ENCODE results near the gene FGFR2. TPM values are rescaled to one million over a fixed set of nuclear protein-coding genes. Genes with fewer than 3 reads are reported as not detected.

The FGFR2 gene
- polyA plus RNA-seq, 3 donors: 85.3 to 119 (median 100) TPM

- no peak for DNase-seq
These were observed 5.9 kb downstream of the FGFR2 start for GRCh38 chr10:121592155-121592890.

DNA sequence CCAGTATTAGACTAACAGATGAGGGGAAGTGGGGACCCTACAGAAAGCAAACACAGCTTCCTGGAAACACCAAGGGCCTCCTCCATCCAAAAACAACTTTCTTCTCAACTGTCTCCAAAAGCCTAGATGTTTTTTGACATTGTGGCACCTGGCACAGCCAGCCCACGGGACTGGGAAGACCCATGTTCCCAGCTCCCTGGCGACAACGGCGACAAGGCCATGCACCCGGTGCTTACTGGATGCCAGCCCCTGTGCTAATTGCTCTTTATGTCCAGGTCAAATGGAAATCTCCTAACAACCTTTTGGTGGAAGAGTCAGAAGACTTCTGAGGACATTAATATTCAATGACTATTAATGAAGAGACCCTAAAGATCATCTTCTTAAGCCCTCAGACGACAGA lies 7.1 kb downstream of the FGFR2 start:
- DNase-seq: no peak

- DNase-seq: no peak
These were observed 7.5 kb downstream of the FGFR2 start for GRCh38 chr10:121590772-121591171.

GRCh38 chr10:121589553-121589952 lies 8.7 kb downstream of the FGFR2 start:
- no peak for DNase-seq

DNA sequence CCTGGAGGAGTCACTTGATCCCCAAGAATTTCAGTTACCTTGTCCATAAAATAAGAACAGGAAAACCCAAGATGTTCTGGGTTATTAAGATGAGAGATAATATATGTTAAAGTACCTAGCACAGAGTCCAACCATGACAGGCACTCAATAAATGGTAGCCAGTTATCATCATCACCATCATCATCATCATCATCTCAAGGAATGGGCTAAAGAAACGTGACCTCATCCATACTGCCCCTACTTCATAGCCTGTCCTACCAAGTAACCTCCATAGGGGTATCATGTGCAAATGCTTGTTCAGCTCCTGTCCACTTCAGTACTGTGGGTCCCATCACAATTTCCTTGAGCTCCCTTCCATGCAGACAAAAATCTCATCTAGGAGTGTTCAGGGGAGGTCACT lies 14.4 kb downstream of the FGFR2 start:
- DNase-seq: no peak

GRCh38 chr10:121583258-121583657 lies 15.0 kb downstream of the FGFR2 start:
- no peak for DNase-seq

GRCh38 chr10:121580276-121581116 lies 17.7 kb downstream of the FGFR2 start:
- DNase-seq: no peak

GRCh38 chr10:121579656-121580055 lies 18.6 kb downstream of the FGFR2 start:
- no peak for DNase-seq

DNA sequence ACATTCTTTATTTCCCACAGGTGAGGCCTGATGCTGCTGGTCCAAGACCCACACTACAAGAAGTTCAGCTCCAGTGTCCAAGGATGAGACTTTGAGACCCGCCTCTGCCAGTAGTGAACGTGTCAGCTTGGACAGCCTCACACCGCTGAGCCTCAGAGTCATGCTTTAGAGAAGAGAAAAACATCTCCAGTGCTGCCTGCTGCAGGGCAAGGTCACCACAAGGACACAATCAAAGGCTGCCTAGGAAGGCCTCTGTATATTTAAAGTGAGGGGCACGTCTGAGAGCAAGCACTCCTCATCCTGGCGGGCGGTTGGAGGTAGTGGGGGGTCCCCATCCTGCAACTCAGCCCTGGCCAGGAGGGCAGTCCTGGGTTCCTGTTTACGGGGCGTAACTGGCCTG lies 19.3 kb downstream of the FGFR2 start:
- DNase-seq: no peak

GRCh38 chr10:121578298-121578697 lies 19.9 kb downstream of the FGFR2 start:
- DNase-seq: no peak

- DNase-seq: no peak
These were observed 20.7 kb downstream of the FGFR2 start for GRCh38 chr10:121577568-121577967.

DNA sequence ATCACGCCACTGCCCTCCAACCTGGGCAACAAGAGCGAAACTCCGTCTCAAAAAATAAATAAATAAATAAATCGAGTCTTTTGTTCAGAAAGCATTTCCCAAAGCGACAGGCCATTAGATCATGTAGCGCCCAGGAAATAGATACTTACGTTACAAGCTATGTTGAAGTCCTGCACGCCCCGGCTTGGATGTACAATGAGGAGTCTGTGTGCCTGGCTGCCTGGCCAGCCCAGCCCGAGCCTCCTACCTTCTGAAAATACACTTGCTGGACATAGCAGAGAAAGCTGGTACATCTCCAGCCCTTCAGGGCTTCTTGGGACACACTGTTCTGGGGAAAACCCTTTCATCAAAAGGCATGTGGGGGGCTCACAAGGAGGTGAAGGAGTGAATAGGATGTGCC lies 22.1 kb downstream of the FGFR2 start:
- no peak for DNase-seq

DNA sequence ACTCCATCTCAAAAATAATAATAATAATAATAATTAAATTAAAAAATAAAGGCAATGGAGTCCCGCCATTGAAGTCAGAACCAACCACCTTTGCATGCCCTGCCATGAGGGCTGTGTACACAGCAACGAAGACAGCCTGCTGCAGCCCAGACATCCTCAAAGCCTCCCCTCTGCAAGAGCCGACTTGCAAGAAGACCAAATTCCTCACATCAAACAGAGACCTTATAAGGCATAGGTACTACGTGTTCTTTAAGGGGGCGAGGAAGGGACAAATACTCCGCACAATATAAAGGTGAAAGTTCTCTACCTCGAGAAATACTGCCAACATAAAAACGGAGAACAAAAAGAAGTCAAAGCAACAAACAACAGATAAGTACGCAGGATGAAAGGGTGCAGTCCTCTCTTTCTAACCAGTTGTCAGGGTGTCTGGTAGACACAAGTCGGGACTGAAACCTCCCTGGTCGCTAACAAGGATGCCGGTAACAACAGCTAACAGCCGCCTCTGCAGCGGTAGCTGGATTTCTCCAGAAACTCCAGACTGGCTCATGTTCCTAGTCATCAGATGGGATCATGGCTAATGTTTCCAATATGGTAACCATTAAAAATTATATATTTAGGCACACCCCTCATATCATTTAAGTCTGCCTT lies 23.6 kb downstream of the FGFR2 start:
- no peak for DNase-seq

- no peak for DNase-seq
These were observed 24.7 kb downstream of the FGFR2 start for GRCh38 chr10:121573538-121573941.

- no peak for DNase-seq
These were observed 25.2 kb downstream of the FGFR2 start for GRCh38 chr10:121572859-121573537.

DNA sequence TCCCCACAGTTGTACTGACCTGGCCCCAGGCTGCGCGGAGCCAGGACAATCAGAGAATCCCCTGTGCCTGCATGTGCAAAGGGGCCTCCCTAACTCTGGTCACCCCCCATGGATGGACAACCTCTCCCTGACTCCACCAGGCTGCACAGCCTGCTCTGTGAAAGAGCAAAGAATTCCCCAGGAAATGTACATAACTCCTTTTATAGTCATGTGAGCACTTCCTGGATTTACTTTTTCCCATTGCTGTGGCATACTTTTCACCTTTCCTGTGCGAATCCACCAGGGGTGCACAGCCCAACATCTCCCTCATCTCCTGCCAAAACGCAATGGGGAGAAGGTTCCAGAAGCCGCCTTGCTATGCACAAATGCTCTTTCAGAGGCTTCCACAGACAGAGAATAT lies 27.9 kb downstream of the FGFR2 start:
- DNase-seq: no peak

DNA sequence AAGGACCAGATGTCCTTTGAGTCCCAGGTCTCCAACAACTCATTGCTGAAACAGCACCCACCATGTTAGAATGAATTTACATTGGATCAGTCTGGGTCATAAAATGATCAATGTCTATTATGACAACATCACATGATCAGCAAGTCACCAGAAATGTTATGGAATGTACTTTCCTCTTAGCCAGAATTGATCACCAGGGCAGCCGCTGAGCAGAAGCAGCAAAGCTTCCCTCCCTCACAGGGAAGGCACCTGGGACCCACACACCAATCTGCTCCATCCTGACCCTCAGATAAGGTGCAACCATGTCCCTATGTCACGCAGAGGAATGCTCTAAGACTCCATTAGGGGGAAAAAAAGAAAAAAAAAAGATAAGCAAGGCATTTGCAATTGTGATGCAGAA lies 30.0 kb downstream of the FGFR2 start:
- DNase-seq: no peak

DNA sequence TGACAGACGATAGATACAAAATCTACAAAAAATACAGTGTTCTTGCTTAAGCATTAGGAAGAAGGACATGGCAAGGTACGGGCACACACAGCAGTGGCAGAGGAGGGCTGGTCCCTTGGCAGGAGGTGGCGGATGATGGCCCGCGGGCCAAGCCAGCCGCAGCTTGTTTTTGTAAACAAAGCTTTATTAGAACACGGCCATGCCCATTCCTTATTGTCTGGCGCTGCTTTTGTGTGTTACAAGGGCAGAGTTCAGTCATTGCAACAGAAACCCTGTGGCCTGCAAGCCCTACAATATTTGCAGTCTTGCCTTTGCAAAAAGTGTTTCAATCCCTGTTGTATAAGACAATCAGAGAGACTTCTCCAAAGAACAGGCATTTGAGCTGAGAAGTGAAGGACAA lies 30.7 kb downstream of the FGFR2 start:
- DNase-seq: no peak

DNA sequence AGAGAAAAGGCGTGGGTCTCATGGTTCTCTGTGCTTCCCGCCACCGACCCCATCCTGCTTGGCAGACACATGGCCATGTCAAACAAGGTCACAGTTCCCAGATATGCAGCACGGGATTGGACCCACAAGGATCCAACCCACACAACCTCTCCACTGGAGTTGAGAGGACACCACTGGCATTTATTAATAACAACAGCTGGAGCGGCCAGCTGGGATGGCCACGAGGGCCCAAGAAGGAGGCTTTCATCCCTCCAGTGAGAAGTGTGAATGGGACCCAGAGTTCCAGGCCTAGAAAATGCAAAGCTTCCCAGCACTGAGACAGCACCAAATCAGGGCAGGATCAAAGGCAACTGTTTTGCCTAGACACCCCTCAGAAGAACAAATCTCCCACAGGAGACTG lies 31.5 kb downstream of the FGFR2 start:
- DNase-seq: no peak

DNA sequence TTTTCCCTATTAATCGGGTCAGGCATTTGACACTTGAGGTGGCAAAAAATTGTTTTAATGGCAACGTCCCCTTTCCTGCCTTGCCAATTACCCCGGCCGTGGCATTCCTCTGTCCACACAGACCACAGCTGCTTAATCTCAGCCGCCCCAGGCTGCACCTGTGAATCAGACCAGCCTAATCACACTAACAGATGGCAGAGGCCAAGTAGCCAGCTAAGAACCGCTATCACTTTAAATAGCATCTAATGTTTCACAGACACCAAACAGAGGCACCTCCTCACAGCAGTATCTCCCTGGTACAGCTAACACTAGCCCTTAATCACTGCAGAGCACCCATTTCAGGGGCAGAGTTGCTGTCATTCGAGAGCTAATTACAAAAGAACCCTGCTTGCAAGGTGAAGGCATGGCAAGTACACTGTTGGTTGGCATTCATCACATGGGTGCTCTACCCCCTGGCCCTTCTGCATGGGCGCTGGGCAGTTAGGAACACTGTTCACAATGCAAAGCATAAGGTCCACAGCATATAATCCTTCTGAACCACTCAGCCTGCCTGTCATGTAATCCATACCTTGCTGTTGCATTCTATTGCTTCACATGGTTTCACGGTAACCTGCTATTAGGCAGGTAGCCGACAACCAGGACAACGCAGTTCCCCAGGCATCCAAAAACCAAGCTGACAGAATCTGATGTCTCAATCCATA lies 38.8 kb downstream of the FGFR2 start:
- no peak for DNase-seq

GRCh38 chr10:121558238-121558637 lies 40.0 kb downstream of the FGFR2 start:
- DNase-seq: no peak
